ENCODE results near the gene MIDN.
A peak's percentile ranks its signal among the peaks of the same experiment; 100 is the strongest.
"Not testable (repeated sequence)": the region's sequence is repeated elsewhere in the genome, so short reads cannot be mapped to it uniquely, and the experiment has no call there.

Gene MIDN

GRCh38 chr19:1294688-1295087 is 46.3 kb downstream of the MIDN start:
- no peak for DNase-seq (ENCODE audit: low read depth)

GRCh38 chr19:1295169-1296012 is 47.0 kb downstream of the MIDN start:
- DNase-seq (ENCODE audit: low read depth): no peak

DNA sequence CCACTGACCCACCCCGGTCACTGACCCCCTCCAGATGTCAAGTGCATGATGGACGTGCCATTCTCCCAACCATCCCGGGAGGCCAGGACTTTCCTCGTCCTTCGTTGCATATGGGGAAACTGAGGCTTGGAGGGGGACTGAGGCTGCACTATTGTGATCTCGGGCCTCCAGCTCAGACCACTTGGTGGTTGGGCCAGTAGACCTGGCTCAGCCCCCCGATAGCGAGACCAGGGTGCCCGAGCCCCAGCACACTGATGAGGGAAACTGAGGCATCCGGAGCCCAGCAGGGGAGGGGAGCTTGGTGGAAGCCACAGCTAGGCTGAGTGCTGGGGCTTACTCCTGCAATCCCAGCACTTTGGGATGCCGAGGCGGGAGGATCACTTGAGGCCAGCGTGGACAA is 47.7 kb downstream of the MIDN start:
- DNase-seq (ENCODE audit: low read depth): no peak

DNA sequence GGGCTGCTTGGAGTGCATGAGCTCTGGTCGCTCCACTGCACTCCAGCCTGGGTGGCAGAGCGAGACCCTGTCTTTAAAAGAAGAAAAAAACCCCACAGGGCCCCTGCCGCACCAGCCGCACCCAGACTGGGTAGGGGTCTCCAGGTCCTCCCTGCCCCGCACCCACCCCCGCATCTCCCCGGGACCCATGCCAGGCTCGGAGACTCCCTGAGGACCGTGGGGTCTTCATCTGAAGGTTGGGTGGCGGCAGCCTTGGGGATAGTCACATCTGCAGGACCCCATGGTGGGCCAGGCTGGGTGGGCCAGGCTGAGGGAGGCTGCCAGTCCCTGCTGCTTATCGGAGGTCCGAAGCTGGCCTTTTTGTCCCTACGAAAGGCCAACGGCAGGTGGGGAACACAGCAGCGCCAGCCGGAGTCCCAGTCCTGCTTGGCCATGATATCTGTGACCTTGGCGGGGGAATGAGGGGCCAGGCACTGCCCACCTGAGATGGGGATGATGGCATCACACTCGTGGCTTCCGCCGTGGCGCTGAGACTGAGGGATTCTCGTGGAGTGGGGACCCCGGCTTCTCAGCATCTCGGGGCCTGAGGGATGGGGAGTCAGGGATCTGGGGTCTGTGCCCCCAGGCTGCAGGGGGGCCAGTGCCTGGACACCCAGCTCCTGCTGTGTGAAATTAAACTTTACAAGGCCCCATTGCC is 48.3 kb downstream of the MIDN start:
- DNase-seq (ENCODE audit: low read depth): no peak

DNA sequence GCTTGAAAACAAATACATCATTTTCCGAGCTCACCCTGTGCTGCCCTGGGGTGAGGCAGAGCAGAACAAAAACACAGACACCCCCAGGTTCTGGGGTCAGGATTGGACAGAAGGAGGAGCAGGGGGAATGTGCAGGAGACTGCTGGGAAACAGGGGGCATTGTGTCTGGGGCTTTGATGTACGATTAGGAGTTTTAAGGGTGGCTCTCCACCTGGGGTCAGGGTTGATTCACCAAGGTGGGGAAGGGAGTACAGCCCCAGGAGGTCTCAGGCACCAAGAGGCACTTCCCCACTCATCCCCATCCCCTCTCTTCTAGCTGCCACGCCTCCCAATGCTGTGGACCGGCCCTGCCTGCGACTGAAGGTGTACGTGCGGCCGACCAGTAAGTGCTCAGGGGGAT is 49.9 kb downstream of the MIDN start:
- DNase-seq (ENCODE audit: low read depth): no peak

GRCh38 chr19:1299801-1300200 is 51.4 kb downstream of the MIDN start:
- no peak for DNase-seq (ENCODE audit: low read depth)

DNA sequence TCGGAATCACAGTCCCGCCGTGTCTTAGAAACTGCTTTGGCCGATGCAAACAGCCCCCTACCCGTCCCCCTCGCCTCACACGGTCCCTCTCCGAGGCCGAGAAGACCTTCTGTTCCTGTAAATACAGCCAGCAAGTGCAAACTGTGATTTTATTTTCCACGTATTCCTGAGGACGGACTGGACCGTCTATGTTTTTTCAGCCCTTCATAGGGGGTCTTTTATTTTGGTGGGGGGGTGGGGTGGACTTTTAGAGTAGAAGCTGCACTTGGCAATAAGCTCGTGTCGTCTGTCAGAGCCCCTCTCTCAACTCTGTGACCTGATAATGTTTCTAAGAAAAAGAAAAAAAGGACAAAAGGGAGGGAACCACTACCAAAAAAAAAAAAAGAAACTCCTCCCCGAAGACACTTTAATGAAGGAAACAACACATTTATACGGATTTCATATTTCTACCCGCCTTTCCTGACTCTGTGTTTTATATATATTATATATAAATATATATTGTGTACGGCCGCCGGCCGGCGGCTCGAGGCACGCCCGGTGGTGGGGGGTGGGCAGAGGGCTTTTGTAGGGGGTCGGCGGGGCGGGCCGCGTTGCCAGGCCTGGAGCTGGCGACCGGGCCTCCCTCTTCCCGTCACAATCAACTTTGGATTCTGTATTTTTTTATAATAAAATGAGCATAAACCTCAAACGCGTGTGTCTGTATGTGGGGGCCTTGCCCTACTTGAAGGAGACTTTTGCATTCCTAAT is 52.5 kb downstream of the MIDN start:
- DNase-seq (ENCODE audit: low read depth): no peak

DNA sequence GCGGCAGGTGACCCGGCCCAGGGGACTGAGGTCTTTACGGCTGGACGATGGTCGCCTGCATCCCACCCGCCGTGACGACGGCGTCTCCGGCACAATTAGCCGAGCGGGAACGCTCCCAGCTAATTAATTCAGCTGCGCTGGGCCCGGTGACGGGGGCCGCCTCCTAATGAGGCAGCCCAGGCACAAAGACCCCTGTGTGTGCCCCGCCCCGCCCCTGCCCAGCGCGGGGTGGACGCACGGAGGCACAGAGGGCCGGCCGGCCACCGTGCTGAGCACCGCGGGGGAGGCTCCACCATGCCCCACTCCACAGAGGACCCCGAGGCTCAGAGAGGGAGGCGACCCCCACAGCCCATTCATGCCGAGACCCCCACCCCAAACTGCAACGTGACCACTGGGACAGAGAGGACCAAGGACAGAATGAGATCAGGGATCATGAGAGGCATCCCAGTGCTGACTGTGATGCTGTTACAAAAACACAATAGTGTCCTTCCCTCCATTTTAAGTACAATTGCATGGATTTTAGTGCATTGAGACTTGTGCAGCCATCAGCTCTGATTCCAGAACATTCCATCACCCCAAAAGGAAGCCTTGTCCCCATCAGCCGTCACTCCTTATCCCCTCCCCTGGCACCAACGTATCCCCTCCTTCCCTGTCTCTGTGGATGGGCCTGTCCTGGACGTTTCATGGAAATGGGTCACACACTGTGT is 54.3 kb downstream of the MIDN start:
- DNase-seq (ENCODE audit: low read depth): no peak

GRCh38 chr19:1304197-1304924 is 56.0 kb downstream of the MIDN start:
- no peak for DNase-seq (ENCODE audit: low read depth)

- not testable (repeated sequence) for DNase-seq (ENCODE audit: low read depth)
Measured at GRCh38 chr19:1305354-1305753, 57.0 kb downstream of the MIDN start.

DNA sequence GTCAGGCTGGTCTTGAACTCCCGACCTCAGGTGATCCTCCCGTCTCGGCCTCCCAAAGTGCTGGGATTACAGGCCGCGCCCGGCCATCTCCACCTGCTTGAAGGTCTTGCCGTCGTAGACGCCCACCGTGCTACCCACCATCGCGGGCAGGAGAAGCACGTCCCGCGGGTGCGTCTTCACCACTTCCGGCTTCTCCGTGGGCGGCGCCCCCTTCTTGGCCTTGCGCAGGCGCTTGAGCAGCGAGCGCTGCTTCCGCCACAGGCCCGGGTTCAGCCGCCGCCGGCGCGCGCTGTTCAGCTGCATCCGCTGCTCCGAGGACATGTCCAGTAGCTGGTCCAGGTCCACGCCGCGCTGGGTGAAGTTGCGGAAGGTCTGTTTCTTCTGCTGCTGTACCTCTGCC is 58.9 kb downstream of the MIDN start:
- peak; percentile 91 for DNase-seq (ENCODE audit: low read depth)

DNA sequence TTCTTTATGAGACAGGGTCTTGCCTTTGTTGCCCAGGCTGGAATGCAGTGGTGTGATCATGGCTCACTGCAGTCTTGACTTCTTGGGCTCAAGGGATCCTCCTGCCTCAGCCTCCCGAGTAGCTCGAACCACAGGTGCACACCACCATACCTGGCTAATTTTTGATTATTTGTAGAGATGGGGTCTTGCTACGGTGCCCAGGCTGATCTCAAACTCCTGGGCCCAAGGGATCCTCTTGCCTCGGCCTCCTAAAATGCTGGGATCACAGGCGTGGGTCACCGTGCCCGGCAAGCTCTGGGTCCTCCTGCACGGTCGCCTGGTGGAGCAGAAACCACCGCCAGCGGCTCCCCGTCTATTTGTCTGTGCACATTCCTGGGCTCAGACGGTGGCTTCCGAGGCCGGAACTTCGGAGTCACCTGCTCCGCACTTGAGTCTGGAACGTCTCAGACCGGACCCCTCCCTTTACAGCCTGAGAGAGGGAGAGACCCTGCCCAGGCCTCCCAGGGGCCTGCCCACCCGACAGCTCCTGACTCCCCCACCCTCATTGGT is 59.4 kb downstream of the MIDN start:
- no peak for DNase-seq (ENCODE audit: low read depth)

DNA sequence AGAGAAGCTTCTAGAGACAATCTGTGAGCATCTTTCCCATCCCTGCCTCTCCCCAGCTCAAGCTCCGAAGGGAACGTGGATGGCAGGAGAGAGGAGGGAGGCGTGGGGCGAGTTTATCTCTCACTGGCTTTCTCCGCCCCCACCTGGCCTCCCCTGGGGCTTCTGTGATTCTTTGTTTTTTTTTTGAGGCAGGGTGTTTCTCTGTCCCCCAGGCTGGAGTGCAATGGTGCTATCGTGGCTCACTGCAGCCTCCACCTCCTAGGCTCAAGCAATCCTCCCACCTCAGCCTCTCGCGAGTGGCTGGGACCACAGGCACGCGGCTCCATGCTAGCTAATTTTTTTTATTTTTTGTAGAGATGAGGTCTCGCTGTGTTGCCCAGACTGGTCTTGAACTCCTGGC is 60.3 kb downstream of the MIDN start:
- DNase-seq (ENCODE audit: low read depth): no peak

Data from CMK (cell line).